Stimulated activated CD8-positive, alpha-beta memory T cell treated with anti-CD3 and anti-CD28 coated beads, Interleukin-15, amount 100 ng/mL, for 1 hour (primary cell): Measurements from ENCODE around the gene PLD4.

Experiments used
- DNase-seq: peaks from one replicate; pipeline ENCODE4 v3.0.0-alpha.2; 2020; ENCODE audit warnings: low read depth

Gene PLD4

GRCh38 chr14:104928391-104929133 is 3.9 kb downstream of the PLD4 start:
- no peak for DNase-seq

GRCh38 chr14:104929268-104930230 is 4.9 kb downstream of the PLD4 start:
- DNase-seq = no peak

- no peak for DNase-seq
These were observed 6.0 kb downstream of the PLD4 start for GRCh38 chr14:104930526-104931303.

GRCh38 chr14:104931304-104931770 is 6.7 kb downstream of the PLD4 start:
- no peak for DNase-seq

GRCh38 chr14:104931771-104932675 is 7.3 kb downstream of the PLD4 start:
- no peak for DNase-seq

- DNase-seq = peak; percentile 63
These were observed 8.3 kb downstream of the PLD4 start for GRCh38 chr14:104932676-104933631.

GRCh38 chr14:104933746-104934733 is 9.4 kb downstream of the PLD4 start:
- DNase-seq = no peak

GRCh38 chr14:104935026-104935650 is 10.5 kb downstream of the PLD4 start:
- no peak for DNase-seq

- no peak for DNase-seq
These were observed 11.3 kb downstream of the PLD4 start for GRCh38 chr14:104935955-104936354.

GRCh38 chr14:104936361-104937155 is 11.9 kb downstream of the PLD4 start:
- no peak for DNase-seq

- DNase-seq = no peak
These were observed 12.5 kb downstream of the PLD4 start for GRCh38 chr14:104937161-104937560.

GRCh38 chr14:104937694-104938365 is 13.2 kb downstream of the PLD4 start:
- DNase-seq = no peak

- no peak for DNase-seq
These were observed 13.8 kb downstream of the PLD4 start for GRCh38 chr14:104938436-104938835.

- no peak for DNase-seq
These were observed 14.3 kb downstream of the PLD4 start for GRCh38 chr14:104938960-104939359.

- DNase-seq = no peak
These were observed 15.2 kb downstream of the PLD4 start for GRCh38 chr14:104939666-104940410.

GRCh38 chr14:104940526-104941150 is 16.0 kb downstream of the PLD4 start:
- no peak for DNase-seq
